ENCODE data around the gene SRMS.

Gene SRMS

DNA sequence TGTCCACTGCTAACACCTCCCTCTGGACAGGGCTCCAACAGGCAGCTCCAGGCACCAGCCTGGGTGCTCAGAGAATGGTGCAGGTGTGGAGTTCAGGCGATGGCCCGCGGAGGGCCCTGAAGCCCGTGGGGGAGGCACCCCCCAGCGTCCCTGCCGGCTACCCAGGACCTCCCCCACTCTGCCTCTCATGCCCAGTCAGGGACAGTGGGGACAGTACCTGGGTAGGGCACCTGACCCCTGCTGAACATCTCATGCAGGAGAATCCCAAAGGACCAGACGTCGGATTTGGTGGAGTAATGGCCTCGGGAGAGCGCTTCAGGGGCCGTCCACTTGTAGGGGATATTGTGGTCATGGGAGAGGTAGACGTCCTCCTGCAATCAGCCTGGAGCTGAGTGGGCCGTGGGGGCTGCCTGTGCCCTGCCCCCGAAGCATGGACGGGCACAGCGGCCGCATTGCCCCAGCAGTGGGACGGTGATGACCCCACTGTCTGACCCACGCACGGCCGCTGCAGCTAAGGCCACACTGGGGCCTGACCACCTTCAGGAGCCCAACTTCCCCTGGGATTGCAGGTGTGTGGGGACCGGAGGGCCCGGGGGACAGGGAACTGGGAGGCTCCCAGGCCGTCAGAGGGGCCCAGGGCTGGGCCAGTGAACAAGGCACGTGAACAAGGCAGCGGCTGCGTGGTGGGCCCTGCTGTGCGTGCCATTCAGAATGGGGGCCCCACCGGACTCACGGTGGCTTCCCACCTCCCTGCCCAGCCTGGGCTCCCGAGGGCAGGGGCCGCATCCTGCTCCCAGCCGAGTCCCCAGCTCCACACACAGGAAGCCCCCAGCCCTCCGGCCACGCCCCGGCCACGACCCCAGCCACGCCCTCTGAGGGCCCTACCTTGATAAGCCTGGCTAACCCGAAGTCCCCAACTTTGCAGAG is 17.4 kb downstream of the SRMS start:
- TF ChIP-seq, protein P1, sequence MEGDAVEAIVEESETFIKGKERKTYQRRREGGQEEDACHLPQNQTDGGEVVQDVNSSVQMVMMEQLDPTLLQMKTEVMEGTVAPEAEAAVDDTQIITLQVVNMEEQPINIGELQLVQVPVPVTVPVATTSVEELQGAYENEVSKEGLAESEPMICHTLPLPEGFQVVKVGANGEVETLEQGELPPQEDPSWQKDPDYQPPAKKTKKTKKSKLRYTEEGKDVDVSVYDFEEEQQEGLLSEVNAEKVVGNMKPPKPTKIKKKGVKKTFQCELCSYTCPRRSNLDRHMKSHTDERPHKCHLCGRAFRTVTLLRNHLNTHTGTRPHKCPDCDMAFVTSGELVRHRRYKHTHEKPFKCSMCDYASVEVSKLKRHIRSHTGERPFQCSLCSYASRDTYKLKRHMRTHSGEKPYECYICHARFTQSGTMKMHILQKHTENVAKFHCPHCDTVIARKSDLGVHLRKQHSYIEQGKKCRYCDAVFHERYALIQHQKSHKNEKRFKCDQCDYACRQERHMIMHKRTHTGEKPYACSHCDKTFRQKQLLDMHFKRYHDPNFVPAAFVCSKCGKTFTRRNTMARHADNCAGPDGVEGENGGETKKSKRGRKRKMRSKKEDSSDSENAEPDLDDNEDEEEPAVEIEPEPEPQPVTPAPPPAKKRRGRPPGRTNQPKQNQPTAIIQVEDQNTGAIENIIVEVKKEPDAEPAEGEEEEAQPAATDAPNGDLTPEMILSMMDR (IDR thresholded peaks at IDR 0.05; ENCODE audit: low read depth, low read length), result no peak
- no peak for DNase-seq (ENCODE audit: extremely low read depth, low read depth)

DNA sequence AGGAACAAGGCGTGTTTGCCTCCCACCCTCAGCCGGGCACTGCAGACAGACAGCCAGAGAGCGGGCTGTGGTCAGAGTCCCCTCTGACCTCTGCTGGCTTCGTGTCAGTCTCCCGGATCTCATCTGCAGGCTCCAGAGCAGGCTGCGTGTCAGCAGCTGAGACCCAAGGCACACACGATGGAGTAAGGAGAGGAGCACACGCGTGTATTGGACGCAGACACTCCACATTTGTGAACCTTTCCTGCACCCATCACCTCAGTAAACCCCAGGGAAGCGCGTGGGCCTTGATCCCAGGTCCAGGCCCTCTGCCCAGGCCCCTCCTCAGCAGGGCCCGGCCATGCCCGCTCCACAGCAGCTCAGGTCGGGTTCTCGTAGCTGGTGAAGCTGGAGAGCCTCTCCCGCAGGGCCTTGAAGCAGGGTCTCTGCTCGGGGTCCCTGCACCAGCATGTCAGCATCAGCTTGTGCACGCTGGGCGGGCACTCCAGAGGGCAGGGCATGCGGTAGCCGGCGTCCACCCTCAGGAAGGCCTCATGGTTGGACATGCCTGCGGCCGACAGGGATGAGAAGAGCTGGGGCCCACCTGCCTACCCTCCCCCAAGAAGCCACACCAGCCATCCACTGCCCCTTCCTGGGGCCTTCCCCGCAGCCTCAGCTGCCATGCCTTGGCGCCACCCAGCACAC is 18.2 kb downstream of the SRMS start:
- no peak for DNase-seq (ENCODE audit: extremely low read depth, low read depth)
- TF ChIP-seq, protein P1 (IDR thresholded peaks at IDR 0.05; ENCODE audit: low read depth, low read length), result no peak

DNA sequence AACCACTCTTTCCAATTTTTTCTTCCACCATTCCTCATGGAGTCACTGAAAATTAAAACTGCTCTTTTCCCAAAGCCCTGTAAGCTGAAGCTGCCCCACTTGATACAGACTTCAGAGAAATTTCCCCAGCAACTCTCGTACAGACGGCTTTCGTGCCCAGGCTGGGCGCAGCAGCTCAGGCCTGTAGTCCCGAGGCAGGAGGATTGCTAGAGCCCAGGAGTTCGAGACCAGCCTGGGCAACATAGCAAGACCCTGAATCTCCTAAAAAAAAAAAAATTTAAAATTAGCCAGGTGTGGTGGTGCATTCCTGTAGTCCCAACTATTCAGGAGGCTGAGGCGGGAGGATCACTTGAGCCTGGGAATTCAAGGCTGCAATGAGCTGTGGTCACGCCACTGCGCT is 20.4 kb downstream of the SRMS start:
- TF ChIP-seq, protein P1 (IDR thresholded peaks at IDR 0.05; ENCODE audit: low read depth, low read length), result no peak
- DNase-seq (ENCODE audit: extremely low read depth, low read depth), result no peak

DNA sequence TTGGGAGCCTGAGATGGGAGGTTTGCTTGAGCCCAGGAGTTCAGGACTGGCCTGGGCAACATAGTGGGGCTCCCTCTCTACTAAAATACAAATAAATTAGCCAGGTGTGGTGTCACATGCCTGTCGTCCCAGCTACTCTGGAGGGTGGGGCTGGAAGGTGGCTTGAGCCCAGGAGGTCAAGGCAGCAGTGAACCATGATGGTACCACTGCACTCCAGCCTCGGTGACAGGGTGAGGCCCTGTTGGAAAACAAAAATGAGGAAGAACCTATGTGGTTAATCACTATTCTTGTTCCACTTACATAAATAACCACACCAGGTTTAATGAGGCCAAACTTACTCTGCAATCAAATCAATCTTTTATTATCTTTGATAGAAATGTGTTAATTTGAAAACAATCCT is 21.6 kb downstream of the SRMS start:
- no peak for DNase-seq (ENCODE audit: extremely low read depth, low read depth)
- TF ChIP-seq, protein P1 (IDR thresholded peaks at IDR 0.05; ENCODE audit: low read depth, low read length), result no peak

DNA sequence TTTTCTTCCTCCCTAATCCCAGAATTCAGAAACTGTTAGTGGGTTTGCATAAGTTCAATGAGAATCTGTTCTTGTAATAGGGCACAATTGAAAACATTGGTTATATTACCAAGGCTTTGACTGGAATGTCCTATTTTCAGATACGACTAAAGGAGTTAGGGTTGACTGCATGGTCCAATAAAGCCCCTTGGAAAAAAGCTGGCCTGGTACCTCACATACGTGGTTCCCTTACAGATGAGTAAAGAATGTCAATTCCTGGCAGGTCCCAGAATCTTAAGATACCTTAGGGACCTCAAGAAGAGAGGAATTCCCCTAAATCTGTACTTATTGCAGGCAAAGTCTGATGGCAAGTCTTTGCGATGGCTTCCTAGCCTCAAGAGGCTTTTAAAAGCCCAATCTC is 22.4 kb downstream of the SRMS start:
- no peak for DNase-seq (ENCODE audit: extremely low read depth, low read depth)
- TF ChIP-seq, protein P1 (IDR thresholded peaks at IDR 0.05; ENCODE audit: low read depth, low read length), result no peak

DNA sequence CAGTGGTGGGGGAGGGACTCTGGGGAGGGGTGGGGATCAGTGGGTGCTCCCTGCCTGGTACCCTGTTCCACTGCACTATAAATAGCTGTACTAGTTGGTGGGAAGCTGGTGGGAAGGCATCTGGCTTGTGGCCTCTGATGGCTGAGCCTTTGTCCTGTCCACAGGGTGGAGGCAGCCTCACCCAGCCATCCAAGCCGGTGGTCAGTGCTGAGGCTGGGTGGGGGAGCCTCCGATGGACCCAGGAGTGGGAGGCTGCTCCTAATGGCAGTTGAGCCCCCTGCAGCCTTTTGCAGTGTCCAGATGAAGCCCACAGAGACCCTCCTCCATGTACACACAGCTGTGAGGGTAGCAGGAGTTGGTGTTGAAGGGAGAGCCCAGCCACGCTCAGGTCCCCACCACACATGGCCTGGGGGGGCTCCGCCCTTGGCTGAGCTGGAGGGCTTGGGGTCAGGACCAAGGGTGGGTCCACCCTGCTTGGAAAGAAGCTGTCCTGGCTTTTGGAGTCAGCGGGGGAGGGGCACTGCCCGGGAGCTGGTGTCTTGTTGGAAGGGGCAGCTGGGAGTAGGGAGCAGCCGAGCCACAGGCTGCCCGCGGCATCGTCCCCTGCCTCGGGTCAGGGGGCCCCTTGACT is 24.5 kb downstream of the SRMS start:
- TF ChIP-seq, protein P1 (IDR thresholded peaks at IDR 0.05; ENCODE audit: low read depth, low read length), result no peak
- DNase-seq (ENCODE audit: extremely low read depth, low read depth), result no peak
